GM12891 (cell line): ENCODE measurements around the gene POLG.

Source experiments
- POLR2A ChIP-seq: IDR thresholded peaks from 2 replicates; pipeline ENCODE4 v1.6.1; 2011; ENCODE audit warnings: low read depth, low read length, control low read depth
- POLR2AphosphoS5 ChIP-seq: IDR thresholded peaks from 2 replicates; pipeline ENCODE4 v1.6.1; 2011; ENCODE audit warnings: low read depth, low read length, control low read depth
- POU2F2 ChIP-seq: IDR thresholded peaks from 2 replicates; pipeline ENCODE4 v1.6.1; 2011; ENCODE audit warnings: low read depth, mild to moderate bottlenecking, control low read depth, low read length, moderate library complexity
- TAF1 ChIP-seq: IDR thresholded peaks from 2 replicates; pipeline ENCODE4 v1.6.1; 2011; ENCODE audit warnings: low read depth, low read length, control low read depth

DNA sequence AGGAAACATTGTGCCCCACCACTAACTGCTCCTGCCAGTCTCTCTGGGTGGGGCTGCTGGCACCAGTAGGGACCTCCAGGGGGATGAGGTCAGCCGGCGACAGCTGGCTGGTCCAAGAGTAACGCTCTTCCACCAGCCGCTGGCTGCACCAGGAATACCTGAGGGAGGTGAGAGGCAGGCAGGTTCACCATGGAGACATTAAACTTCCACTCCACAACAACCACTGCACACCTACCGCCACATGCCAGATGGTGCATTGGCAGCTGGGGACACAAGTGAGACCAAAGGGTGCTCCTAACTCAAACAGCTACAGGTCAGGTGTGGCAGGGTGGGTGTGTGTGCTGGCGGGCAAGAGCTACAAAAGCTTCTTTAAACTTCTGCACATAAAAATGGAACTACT is 4.5 kb downstream of the POLG start:
- TF ChIP-seq POLR2AphosphoS5 (no peak), TAF1 (no peak), POLR2A (no peak), POU2F2 (no peak)
